ENCODE data around the gene ARL13B.

GRCh38 chr3:93991631-93992030, 11.7 kb downstream of the ARL13B start:
- no peak for TF ChIP-seq POLR2A (IDR thresholded peaks at IDR 0.05; ENCODE audit: low read length)
- TF ChIP-seq GATA1 (IDR thresholded peaks at IDR 0.05; ENCODE audit: low read depth, low read length), result no peak
